K562 (cell line): Measurements from ENCODE around the gene RCC1. TPM values are rescaled to one million over a fixed set of nuclear protein-coding genes. Genes with fewer than 3 reads are reported as not detected.
A peak's percentile ranks its signal among the peaks of the same experiment; 100 is the strongest.

Experiments used
- ARID1B ChIP-seq: fragments of 450-650 bp; IDR thresholded peaks from 2 replicates; pipeline ENCODE4 v1.6.1; 2016; ENCODE audit warnings: antibody characterized with exemption, mild to moderate bottlenecking, inconsistent platforms
- BRD9 ChIP-seq: fragments of 450-650 bp; IDR thresholded peaks from 2 replicates; pipeline ENCODE4 v1.6.1; 2018; ENCODE audit warnings: low read depth; ENCODE audit not compliant: partially characterized antibody
- CBX8 ChIP-seq: fragments of 200-600 bp; sonication (generic); IDR thresholded peaks from 2 replicates; pipeline ENCODE4 v1.6.1; 2012; ENCODE audit warnings: borderline replicate concordance, mixed run types, low read depth, mild to moderate bottlenecking, moderate library complexity, mixed read lengths, low read length, control low read depth, inconsistent platforms; ENCODE audit not compliant: poor library complexity, severe bottlenecking; ENCODE audit errors: extremely low read depth
- FOXJ3 ChIP-seq: sonication (generic); formaldehyde crosslinking; IDR thresholded peaks from 2 replicates; pipeline ENCODE4 v1.4.0; 2020; ENCODE audit warnings: mild to moderate bottlenecking, missing genetic modification reagents
- LCOR ChIP-seq: sonication (generic); formaldehyde crosslinking; IDR thresholded peaks from 2 replicates; pipeline ENCODE4 v1.8.0; 2022; ENCODE audit warnings: mild to moderate bottlenecking, missing genetic modification reagents
- NCOA1 ChIP-seq: fragments of 450-650 bp; IDR thresholded peaks from 2 replicates; pipeline ENCODE4 v1.6.1; 2016; ENCODE audit warnings: low read depth
- SAP30 ChIP-seq: fragments of 200-600 bp; sonication (generic); IDR thresholded peaks from 2 replicates; pipeline ENCODE4 v1.6.1; 2012; ENCODE audit warnings: borderline replicate concordance, low read depth, mild to moderate bottlenecking, moderate library complexity, low read length, control low read depth, inconsistent platforms; ENCODE audit not compliant: insufficient read depth, poor library complexity, severe bottlenecking
- SMARCA5 ChIP-seq: fragments of 450-650 bp; IDR thresholded peaks from 2 replicates; pipeline ENCODE4 v1.6.1; 2016
- SUPT5H ChIP-seq: fragments of 450-650 bp; IDR thresholded peaks from 2 replicates; pipeline ENCODE4 v1.6.1; 2016
- ZKSCAN8 ChIP-seq: fragments of 200-800 bp; sonication (Bioruptor generic); IDR thresholded peaks from 2 replicates; pipeline ENCODE4 v1.6.1; 2016; ENCODE audit warnings: missing genetic modification characterization, missing compliant biosample characterization
- ZNF282 ChIP-seq: sonication (generic); formaldehyde crosslinking; IDR thresholded peaks from 2 replicates; pipeline ENCODE4 v1.8.1; 2023; ENCODE audit warnings: missing genetic modification reagents
- ZNF584 ChIP-seq: fragments of 200-800 bp; sonication (Bioruptor generic); IDR thresholded peaks from 2 replicates; pipeline ENCODE4 v1.6.1; 2016; ENCODE audit warnings: low read depth, mild to moderate bottlenecking, missing genetic modification characterization, missing compliant biosample characterization
- polyA plus RNA-seq, 8 experiments: library from polyadenylated mRNA; depleted of rRNA in 4 of 8; stranded (reverse) in 5 of 8; unstranded in 3 of 8; fragments of >200 nt; fragmentation: Nextera tagmentation in 2 of 8; fragmentation: Illumina TruSeq in 1 of 8; extraction: Ambion mirVana in 2 of 8; extraction: Trizol in 1 of 8; gene quantifications; 2 replicates each; pipeline versions ENCODE4 v1.2.1 to v1.2.3, GENCODE V29; 2011 to 2014; ENCODE audit warnings: inconsistent platforms in 1 of 8, missing spikeins in 1 of 8
- total RNA-seq, 7 experiments: library from RNA; depleted of rRNA in 6 of 7; stranded (reverse); fragments of >200 nt in 6 of 7; fragmentation: Illumina TruSeq in 2 of 7; extraction: Trizol in 2 of 7; gene quantifications; 2 replicates each; pipeline versions ENCODE4 v1.2.1 to v1.2.3, GENCODE V29; 2011 to 2021; ENCODE audit warnings: low replicate concordance in 1 of 7
- TF ChIP-seq, protein P1 (sequence below): sonication (generic); formaldehyde crosslinking; IDR thresholded peaks from 2 replicates; pipeline ENCODE4 v1.8.0; 2022; ENCODE audit warnings: mild to moderate bottlenecking, missing genetic modification reagents
- TF ChIP-seq, protein P2 (sequence below): sonication (generic); formaldehyde crosslinking; IDR thresholded peaks from 2 replicates; pipeline ENCODE4 v1.8.0; 2022; ENCODE audit warnings: mild to moderate bottlenecking, missing genetic modification reagents
- TF ChIP-seq, protein P3 (sequence below): sonication (generic); formaldehyde crosslinking; IDR thresholded peaks from 2 replicates; pipeline ENCODE4 v1.9.0; 2022; ENCODE audit warnings: mild to moderate bottlenecking, missing genetic modification reagents
- TF ChIP-seq, protein P4 (sequence below): fragments of 450-650 bp; IDR thresholded peaks from 2 replicates; pipeline ENCODE4 v1.6.1; 2017; ENCODE audit warnings: antibody characterized with exemption
- TF ChIP-seq, protein P5 (sequence below), 2 experiments: fragments of 250-450 bp in 1 of 2; fragments of 450-650 bp in 1 of 2; sonication (Bioruptor Pico) in 1 of 2; IDR thresholded peaks; 2 replicates each; pipeline versions ENCODE4 v1.6.1 to v1.8.0; 2016 to 2021; ENCODE audit warnings: mild to moderate bottlenecking in 2 of 2, moderate library complexity in 2 of 2, missing compliant biosample characterization in 1 of 2, missing genetic modification characterization in 1 of 2
- TF ChIP-seq, protein P6 (sequence below): sonication (generic); formaldehyde crosslinking; IDR thresholded peaks from 2 replicates; pipeline ENCODE4 v1.8.1; 2022; ENCODE audit warnings: missing genetic modification reagents
- TF ChIP-seq, protein P7 (sequence below), 2 experiments: fragments of 450-650 bp; IDR thresholded peaks; 2 replicates each; pipeline ENCODE4 v1.6.1; 2016

RCC1 gene
- total and polyA plus RNA-seq, 9 of the 15 experiments (the other 6 are each of a cell fraction or from before 2014, with no cell fraction given), result 16.4 to 202 (median 107) TPM

DNA sequence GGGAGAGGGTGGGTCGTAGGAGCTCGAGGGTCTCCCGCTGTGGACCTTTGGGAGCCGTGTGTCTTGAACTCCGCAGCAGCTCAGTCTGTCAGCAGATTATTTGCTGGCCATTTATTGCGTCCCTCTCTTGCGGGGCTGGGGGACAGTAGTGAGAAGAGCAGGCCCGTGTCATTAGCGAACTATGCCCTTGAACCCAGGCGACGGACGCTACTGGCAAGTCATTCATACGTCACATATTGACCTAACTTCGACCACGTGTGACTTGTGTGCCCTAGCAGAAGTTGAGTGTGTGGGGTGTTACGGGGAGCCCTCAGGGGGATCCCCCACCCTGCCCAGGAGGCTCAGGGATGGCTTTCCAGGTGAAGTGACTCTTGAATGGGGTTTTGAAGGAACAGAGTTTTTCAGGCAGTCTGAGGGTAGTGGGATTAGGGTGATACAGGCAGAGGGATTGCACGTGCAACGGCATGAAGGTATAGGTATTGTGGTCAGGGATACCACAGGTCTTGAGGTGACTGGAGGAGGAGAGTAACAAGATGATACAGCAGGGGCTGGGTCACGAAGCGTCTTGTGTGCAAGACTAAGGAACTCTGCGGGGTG, 13.0 kb downstream of the RCC1 start (continued):
- no peak for TF ChIP-seq FOXJ3 (CRISPR knock-in tag)
- TF ChIP-seq, protein P1, sequence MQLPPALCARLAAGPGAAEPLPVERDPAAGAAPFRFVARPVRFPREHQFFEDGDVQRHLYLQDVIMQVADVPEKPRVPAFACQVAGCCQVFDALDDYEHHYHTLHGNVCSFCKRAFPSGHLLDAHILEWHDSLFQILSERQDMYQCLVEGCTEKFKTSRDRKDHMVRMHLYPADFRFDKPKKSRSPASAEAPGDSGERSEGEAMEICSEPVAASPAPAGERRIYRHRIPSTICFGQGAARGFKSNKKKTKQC (CRISPR knock-in tag), result peak; percentile 58
- peak; percentile 70 for TF ChIP-seq SUPT5H
- TF ChIP-seq, protein P2, sequence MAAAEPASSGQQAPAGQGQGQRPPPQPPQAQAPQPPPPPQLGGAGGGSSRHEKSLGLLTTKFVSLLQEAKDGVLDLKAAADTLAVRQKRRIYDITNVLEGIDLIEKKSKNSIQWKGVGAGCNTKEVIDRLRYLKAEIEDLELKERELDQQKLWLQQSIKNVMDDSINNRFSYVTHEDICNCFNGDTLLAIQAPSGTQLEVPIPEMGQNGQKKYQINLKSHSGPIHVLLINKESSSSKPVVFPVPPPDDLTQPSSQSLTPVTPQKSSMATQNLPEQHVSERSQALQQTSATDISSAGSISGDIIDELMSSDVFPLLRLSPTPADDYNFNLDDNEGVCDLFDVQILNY (CRISPR knock-in tag), result peak; percentile 83
- TF ChIP-seq, protein P3, sequence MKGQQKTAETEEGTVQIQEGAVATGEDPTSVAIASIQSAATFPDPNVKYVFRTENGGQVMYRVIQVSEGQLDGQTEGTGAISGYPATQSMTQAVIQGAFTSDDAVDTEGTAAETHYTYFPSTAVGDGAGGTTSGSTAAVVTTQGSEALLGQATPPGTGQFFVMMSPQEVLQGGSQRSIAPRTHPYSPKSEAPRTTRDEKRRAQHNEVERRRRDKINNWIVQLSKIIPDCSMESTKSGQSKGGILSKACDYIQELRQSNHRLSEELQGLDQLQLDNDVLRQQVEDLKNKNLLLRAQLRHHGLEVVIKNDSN (CRISPR knock-in tag), result peak; percentile 70
- TF ChIP-seq, protein P4, sequence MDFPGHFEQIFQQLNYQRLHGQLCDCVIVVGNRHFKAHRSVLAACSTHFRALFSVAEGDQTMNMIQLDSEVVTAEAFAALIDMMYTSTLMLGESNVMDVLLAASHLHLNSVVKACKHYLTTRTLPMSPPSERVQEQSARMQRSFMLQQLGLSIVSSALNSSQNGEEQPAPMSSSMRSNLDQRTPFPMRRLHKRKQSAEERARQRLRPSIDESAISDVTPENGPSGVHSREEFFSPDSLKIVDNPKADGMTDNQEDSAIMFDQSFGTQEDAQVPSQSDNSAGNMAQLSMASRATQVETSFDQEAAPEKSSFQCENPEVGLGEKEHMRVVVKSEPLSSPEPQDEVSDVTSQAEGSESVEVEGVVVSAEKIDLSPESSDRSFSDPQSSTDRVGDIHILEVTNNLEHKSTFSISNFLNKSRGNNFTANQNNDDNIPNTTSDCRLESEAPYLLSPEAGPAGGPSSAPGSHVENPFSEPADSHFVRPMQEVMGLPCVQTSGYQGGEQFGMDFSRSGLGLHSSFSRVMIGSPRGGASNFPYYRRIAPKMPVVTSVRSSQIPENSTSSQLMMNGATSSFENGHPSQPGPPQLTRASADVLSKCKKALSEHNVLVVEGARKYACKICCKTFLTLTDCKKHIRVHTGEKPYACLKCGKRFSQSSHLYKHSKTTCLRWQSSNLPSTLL, result no peak
- 0 out of 2 replicates have a peak, but pooled peaks have one; percentile 28 for TF ChIP-seq LCOR (CRISPR knock-in tag)
- peak; percentile 43; the same call in 1 of the 2 replicates for TF ChIP-seq SMARCA5
- TF ChIP-seq ZKSCAN8 (CRISPR knock-in tag), result no peak
- no peak for TF ChIP-seq BRD9
- TF ChIP-seq NCOA1, result 0 out of 2 replicates have a peak, but pooled peaks have one; percentile 43
- TF ChIP-seq ZNF584 (CRISPR knock-in tag), result no peak
- no peak for TF ChIP-seq CBX8
- TF ChIP-seq SAP30, result peak; percentile 26
- peak; percentile 49 for TF ChIP-seq ARID1B
- TF ChIP-seq, protein P5, sequence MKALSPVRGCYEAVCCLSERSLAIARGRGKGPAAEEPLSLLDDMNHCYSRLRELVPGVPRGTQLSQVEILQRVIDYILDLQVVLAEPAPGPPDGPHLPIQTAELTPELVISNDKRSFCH (CRISPR knock-in tag; IDR thresholded peaks at IDR 0.05), result no peak
- TF ChIP-seq, protein P5 (tag; IDR thresholded peaks at IDR 0.05), result peak; percentile 62; the same call in 1 of the 2 replicates
- TF ChIP-seq, protein P6, sequence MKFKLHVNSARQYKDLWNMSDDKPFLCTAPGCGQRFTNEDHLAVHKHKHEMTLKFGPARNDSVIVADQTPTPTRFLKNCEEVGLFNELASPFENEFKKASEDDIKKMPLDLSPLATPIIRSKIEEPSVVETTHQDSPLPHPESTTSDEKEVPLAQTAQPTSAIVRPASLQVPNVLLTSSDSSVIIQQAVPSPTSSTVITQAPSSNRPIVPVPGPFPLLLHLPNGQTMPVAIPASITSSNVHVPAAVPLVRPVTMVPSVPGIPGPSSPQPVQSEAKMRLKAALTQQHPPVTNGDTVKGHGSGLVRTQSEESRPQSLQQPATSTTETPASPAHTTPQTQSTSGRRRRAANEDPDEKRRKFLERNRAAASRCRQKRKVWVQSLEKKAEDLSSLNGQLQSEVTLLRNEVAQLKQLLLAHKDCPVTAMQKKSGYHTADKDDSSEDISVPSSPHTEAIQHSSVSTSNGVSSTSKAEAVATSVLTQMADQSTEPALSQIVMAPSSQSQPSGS (CRISPR knock-in tag), result no peak
- no peak for TF ChIP-seq ZNF282 (CRISPR knock-in tag)
- TF ChIP-seq, protein P7, sequence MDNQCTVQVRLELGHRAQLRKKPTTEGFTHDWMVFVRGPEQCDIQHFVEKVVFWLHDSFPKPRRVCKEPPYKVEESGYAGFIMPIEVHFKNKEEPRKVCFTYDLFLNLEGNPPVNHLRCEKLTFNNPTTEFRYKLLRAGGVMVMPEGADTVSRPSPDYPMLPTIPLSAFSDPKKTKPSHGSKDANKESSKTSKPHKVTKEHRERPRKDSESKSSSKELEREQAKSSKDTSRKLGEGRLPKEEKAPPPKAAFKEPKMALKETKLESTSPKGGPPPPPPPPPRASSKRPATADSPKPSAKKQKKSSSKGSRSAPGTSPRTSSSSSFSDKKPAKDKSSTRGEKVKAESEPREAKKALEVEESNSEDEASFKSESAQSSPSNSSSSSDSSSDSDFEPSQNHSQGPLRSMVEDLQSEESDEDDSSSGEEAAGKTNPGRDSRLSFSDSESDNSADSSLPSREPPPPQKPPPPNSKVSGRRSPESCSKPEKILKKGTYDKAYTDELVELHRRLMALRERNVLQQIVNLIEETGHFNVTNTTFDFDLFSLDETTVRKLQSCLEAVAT (IDR thresholded peaks at IDR 0.05), result peak in 1 of 2 experiments; percentile 39; a peak in 1 of 4 replicates
